Nephron progenitor cell (in vitro differentiated cells): ENCODE data around the gene MTHFD1L.

Experiments
- DNase-seq: peaks from one replicate; pipeline ENCODE4 v3.0.0; 2021
- H3K27ac Mint-ChIP-seq: 2 replicates; pipeline ENCODE4 v1.8.0; 2021; ENCODE audit warnings: mild to moderate bottlenecking, moderate library complexity, mixed read lengths
- H3K27me3 Mint-ChIP-seq: 2 replicates; pipeline ENCODE4 v1.8.0; 2021; ENCODE audit warnings: mild to moderate bottlenecking, low read depth, mixed read lengths; ENCODE audit not compliant: poor library complexity
- H3K36me3 Mint-ChIP-seq: 2 replicates; pipeline ENCODE4 v1.8.0; 2021; ENCODE audit warnings: low read depth, mixed read lengths
- H3K4me1 Mint-ChIP-seq: 2 replicates; pipeline ENCODE4 v1.8.0; 2021; ENCODE audit warnings: mixed read lengths
- H3K4me3 Mint-ChIP-seq: 2 replicates; pipeline ENCODE4 v1.8.0; 2021; ENCODE audit warnings: mild to moderate bottlenecking, moderate library complexity, mixed read lengths
- H3K9me3 Mint-ChIP-seq: 2 replicates; pipeline ENCODE4 v1.8.0; 2021; ENCODE audit warnings: mild to moderate bottlenecking, moderate library complexity, mixed read lengths
- TF ChIP-seq, protein P1 (sequence below): fragments of 200-600 bp; sonication (generic); IDR thresholded peaks from 2 replicates; pipeline ENCODE4 v1.5.0; 2021; ENCODE audit warnings: antibody characterized with exemption

MTHFD1L gene

DNA sequence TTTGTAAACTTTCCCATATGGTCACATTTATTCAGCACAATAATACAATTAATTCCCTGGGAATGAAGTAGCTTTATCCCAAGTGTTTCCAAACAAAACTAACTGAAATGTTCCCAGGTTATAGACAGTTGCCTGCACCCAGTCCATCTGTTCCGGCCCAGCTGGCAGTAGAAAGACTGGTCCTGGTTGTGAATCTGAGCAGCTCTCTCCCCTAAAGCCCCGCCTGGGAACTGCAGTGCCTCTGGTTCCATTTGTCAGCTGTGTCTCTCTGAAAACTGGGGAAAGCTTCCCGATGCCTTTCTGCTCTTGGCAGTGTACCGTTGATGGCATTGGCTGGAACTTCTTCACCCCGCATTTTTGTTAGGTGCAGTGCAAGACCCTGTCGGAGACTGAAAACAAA, 8.7 kb downstream of the MTHFD1L start:
- Mint-ChIP-seq H3K9me3 (no peaks in the 10 kb centered on the region), H3K4me3 (no peak overlapping the region), H3K36me3 (peaks cover 25% of the 10 kb centered on the region), H3K27me3 (no peaks in the 10 kb centered on the region), H3K27ac (no peak overlapping the region), H3K4me1 (peaks cover 19% of the 10 kb centered on the region)
- TF ChIP-seq, protein P1, sequence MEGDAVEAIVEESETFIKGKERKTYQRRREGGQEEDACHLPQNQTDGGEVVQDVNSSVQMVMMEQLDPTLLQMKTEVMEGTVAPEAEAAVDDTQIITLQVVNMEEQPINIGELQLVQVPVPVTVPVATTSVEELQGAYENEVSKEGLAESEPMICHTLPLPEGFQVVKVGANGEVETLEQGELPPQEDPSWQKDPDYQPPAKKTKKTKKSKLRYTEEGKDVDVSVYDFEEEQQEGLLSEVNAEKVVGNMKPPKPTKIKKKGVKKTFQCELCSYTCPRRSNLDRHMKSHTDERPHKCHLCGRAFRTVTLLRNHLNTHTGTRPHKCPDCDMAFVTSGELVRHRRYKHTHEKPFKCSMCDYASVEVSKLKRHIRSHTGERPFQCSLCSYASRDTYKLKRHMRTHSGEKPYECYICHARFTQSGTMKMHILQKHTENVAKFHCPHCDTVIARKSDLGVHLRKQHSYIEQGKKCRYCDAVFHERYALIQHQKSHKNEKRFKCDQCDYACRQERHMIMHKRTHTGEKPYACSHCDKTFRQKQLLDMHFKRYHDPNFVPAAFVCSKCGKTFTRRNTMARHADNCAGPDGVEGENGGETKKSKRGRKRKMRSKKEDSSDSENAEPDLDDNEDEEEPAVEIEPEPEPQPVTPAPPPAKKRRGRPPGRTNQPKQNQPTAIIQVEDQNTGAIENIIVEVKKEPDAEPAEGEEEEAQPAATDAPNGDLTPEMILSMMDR: no peak
- DNase-seq: no peak

- TF ChIP-seq, protein P1: no peak
- H3K9me3 Mint-ChIP-seq: no peaks in the 10 kb centered on the region
- H3K27ac Mint-ChIP-seq: peak overlapping the region; percentile 95
- peaks cover 24% of the 10 kb centered on the region for H3K4me1 Mint-ChIP-seq
- H3K27me3 Mint-ChIP-seq: no peaks in the 10 kb centered on the region
- H3K4me3 Mint-ChIP-seq: no peak overlapping the region
- no peak for DNase-seq
- peaks cover 38% of the 10 kb centered on the region for H3K36me3 Mint-ChIP-seq
These were observed 10.3 kb downstream of the MTHFD1L start for GRCh38 chr6:150875841-150876240.

DNA sequence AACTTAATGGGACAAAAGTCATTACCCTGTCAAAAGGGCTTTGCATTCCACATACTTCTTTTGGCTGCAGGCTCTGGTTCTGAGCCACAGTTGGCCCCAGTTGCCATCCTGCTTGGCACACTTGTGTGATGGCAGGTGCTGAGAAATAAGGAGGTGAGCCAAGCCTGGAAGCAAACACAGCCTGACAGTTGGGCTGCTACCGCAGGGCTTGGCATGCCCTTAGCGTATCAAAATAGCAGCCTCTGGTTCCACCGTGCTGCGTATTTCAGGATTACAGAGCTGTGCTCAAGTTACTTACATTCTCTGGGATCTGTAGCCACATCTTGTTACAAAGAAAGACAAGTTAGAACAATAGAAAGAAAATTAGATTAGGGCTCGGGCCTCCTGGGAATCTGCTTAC, 11.1 kb downstream of the MTHFD1L start:
- no peak overlapping the region for H3K4me3 Mint-ChIP-seq
- peaks cover 43% of the 10 kb centered on the region for H3K36me3 Mint-ChIP-seq
- H3K9me3 Mint-ChIP-seq: no peaks in the 10 kb centered on the region
- no peak for DNase-seq
- H3K4me1 Mint-ChIP-seq: peaks cover 24% of the 10 kb centered on the region
- no peaks in the 10 kb centered on the region for H3K27me3 Mint-ChIP-seq
- no peak overlapping the region for H3K27ac Mint-ChIP-seq
- TF ChIP-seq, protein P1: no peak

DNA sequence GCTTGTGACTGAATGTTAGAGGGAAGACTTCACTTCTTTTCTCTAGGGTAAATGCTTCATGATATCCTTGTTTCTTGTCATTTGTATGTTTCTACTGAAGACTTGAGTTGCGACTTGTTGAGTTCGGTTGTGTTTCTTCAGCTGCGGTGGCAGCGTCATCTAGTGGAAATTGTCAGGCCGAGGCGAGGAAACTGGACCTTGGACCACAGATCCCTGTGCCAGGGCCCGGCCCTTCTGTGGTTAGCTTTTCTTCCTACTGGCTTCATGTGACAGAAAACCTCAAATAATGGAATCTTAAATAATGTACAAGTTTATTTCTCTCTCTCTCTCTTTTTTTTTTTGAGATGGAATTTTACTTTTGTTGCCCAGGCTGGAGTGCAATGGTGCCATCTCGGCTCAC, 12.4 kb downstream of the MTHFD1L start:
- TF ChIP-seq, protein P1: no peak
- Mint-ChIP-seq H3K27me3 (no peaks in the 10 kb centered on the region), H3K4me1 (peaks cover 29% of the 10 kb centered on the region), H3K27ac (peak overlapping the region; percentile 58), H3K4me3 (no peak overlapping the region), H3K36me3 (peaks cover 34% of the 10 kb centered on the region), H3K9me3 (no peaks in the 10 kb centered on the region)
- no peak for DNase-seq

- Mint-ChIP-seq H3K4me1 (peaks cover 29% of the 10 kb centered on the region), H3K27ac (peak overlapping the region; percentile 79), H3K36me3 (peaks cover 41% of the 10 kb centered on the region), H3K9me3 (no peaks in the 10 kb centered on the region), H3K4me3 (no peak overlapping the region), H3K27me3 (no peaks in the 10 kb centered on the region)
- TF ChIP-seq, protein P1: no peak
- DNase-seq: no peak
These were observed 13.1 kb downstream of the MTHFD1L start for GRCh38 chr6:150878347-150879213.

DNA sequence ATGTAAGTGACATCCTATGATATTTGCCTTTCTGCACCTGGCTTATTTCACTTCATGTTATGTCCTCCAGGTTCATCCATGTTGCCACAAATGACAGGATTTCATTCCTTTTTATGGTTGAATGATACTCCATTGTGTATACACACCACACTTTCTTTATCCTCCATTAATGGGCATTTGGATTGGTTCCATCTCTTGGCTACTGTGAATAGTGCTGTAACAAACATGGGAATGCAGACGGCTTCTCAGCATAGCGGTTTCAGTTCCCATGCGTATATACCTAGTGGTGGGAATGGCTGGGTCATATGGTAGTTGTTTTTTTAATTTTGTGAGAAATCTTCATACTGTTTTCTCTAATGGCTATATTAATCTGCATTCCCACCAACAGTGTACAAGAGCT, 14.8 kb downstream of the MTHFD1L start:
- Mint-ChIP-seq H3K4me3 (no peak overlapping the region), H3K4me1 (peaks cover 29% of the 10 kb centered on the region), H3K9me3 (no peaks in the 10 kb centered on the region), H3K27me3 (no peaks in the 10 kb centered on the region), H3K36me3 (peaks cover 53% of the 10 kb centered on the region), H3K27ac (no peak overlapping the region)
- DNase-seq: no peak
- TF ChIP-seq, protein P1: no peak
